Limb (tissue), 2 donors: ENCODE results near the gene CFAP97D2.

Experiments used
- DNase-seq, 2 donors: peaks; one replicate each; pipeline ENCODE4 v3.0.0-alpha.2; 2016; ENCODE audit errors: extremely low spot score in 2 of 2

Gene CFAP97D2

DNA sequence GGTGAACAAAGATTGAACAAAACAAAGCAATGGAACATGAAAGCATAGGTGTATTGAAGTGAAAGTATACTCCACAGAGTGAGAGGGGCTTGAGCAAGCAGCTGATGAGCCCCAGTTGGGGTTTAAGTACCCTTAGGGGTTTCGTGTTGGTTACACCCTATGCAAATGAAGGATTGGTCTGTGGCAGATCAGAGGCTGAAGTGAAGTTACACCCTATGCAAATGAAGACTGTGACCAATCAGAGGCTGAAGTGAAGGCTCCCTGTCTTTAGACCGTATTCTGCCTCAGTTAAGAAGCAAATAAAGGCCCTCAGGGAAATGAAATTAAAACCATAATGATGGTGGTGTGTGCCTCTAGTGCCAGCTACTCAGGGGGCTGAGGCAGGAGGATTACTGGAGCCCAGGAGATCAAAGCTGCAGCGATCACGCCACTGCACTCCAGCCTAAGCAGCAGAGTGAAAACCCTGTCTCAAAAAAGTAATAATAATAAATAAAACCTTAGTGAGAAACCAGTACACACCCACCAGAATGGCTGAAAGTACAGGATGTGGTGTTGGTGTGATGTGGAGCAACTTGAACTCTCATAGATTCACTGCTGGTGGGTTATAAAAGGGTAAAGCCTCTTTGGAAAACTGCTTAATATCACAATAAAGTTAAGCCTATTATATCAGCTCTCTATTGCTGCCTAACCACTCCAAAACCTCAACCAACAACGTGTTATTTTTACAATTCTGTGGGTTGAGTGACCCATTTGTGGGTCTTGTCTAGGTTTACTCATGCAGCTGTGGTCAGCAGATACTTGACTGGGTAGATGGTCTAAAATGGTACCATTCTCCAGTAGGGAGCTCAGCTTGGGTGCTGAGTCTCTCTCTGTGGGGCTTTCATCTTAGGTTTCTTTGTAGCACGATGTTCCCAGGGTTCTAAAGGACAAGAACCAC lies 89.6 kb downstream of the CFAP97D2 start:
- no peak for DNase-seq

DNA sequence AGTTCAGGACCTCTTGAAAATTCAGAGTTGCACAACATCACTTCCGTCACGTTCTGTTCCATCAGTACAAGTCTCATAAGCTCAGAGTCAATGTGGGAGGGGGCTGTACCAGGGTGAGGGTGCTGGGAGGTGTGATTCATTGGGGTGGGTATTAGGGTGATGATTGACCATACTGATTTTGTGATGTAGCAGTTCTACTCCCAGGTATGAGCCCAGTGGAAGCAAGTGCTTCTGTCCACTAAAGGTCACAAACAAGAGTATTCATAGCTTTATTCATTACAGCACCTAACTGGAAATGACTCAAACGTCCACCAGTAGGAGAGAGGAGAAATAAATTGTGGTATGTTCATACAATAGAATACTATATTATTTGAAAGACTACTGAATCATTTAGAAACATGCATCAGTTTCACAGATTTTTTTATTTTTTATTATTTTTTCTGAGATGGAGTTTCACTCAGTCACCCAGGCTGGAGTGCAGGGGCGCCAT lies 90.3 kb downstream of the CFAP97D2 start:
- no peak for DNase-seq
